ENCODE measurements around the gene ELP5. TPM values are rescaled to one million over a fixed set of nuclear protein-coding genes. Genes with fewer than 3 reads are reported as not detected.
A peak's percentile ranks its signal among the peaks of the same experiment; 100 is the strongest.

The ELP5 gene, protein sequence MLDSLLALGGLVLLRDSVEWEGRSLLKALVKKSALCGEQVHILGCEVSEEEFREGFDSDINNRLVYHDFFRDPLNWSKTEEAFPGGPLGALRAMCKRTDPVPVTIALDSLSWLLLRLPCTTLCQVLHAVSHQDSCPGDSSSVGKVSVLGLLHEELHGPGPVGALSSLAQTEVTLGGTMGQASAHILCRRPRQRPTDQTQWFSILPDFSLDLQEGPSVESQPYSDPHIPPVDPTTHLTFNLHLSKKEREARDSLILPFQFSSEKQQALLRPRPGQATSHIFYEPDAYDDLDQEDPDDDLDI
- polyA plus RNA-seq (2012; rRNA removed) = 45.4 and 52.1 TPM in 2 replicates
- polyA plus RNA-seq (2012; cell fraction: cytosol; rRNA removed) = 38.4 and 41.3 TPM in 2 replicates
- polyA plus RNA-seq (2012; cell fraction: nucleus; rRNA removed) = 51.3 and 60.7 TPM in 2 replicates

DNA sequence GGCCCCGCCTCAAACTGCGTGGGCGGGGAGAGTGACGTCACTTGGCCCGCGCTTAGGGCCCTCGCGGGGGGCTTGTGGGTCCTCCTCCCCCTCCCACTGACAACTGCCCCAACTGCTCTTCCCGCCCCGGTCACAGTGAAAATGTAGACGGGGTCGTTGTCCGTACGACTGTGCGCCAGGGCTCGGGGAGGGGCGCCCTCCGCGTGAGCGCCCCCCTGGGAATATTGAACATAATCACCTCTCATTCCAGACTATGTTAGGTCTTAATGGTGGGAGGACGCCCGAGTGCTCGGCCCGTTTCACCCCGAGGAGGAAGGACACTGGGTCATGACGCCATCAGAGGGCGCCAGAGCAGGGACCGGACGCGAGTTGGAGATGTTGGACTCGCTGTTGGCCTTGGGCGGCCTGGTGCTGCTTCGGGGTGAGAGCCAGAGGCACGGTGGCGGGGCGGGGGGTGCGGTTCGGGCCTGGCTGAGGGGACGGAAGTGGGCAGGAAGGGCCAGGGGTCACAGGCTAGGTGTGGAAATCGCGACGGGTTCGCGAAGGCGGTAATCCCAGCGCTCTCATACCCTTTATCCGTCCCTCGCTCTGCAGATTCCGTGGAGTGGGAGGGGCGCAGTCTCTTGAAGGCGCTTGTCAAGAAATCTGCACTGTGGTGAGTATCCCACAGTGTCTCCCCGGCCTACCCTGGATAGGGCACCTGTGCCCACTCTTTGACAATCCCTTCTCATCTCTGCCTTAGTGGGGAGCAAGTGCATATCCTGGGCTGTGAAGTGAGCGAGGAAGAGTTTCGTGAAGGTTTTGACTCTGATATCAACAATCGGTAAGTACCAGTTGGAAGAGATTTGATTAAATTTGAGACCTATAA lies at the start of gene ELP5:
ELP5 (plus strand) TSS at position 40 of the 868 bp plus-strand sequence; CDS start at position 376, 336 bp downstream.
- H3K4me3 ChIP-seq (ENCODE audit: low read depth in 2 of 2, low read length in 1 of 2) = peak within 1 kb of the TSS; percentile 81 to 95
- under 1% methylated on average over 24 of the region's 55 CpGs for WGBS (ENCODE audit: low lambda C conversion rate)
- POLR2A ChIA-PET = interaction anchor here (1.1 to 1.6 kb wide), 3 partner anchors 10 to 31 kb away, joined by 6 to 7 read pairs (median 6); partner anchors contain the start of genes GABARAP and PHF23

More for the DNA sequence above, at the start of gene ELP5:
- CTCF ChIA-PET = interaction anchor here (1.0 to 1.6 kb wide), 4 partner anchors 9 to 207 kb away, joined by 3 to 14 read pairs (median 4); no protein-coding TSS in a partner anchor
- Histone ChIP-seq H3K9ac (peak within 1 kb of the TSS; percentile 94), H3F3A (replicated peaks; ENCODE audit: insufficient read depth) (peaks cover 12% of the 10 kb centered on the region), H2AFZ (ENCODE audit: low read depth) (peak within 1 kb of the TSS; percentile 91), H3K27me3 (ENCODE audit: insufficient read depth) (no peaks in the 10 kb centered on the region), H3K9me2 (no peaks in the 10 kb centered on the region), H3K27ac (ENCODE audit: low read depth in 2 of 2, low read length in 1 of 2) (peak within 1 kb of the TSS; percentile 97 to 99), H3K36me3 (replicated peaks in 1 of 2; ENCODE audit: control insufficient read depth in 1 of 2, insufficient read depth in 2 of 2, low read length in 1 of 2) (peaks cover 13 to 17% of the 10 kb centered on the region in 2 experiments), H3K79me2 (ENCODE audit: insufficient read depth) (peaks cover 56% of the 10 kb centered on the region), H3K9me3 (no peaks in the 10 kb centered on the region), H3K4me2 (peak within 1 kb of the TSS; percentile 95), H3K4me1 (ENCODE audit: control insufficient read depth in 1 of 2, insufficient read depth in 2 of 2, low read depth in 1 of 2, low read length in 1 of 2) (peaks cover 9 to 23% of the 10 kb centered on the region in 2 experiments; a peak in 3 of 4 replicates), H4K20me1 (ENCODE audit: insufficient read depth) (no peaks in the 10 kb centered on the region)
- peak; percentile 91 for DNase-seq
- no peak; the same call in 1 of the 2 replicates for TF ChIP-seq GABPA (IDR thresholded peaks at IDR 0.05; ENCODE audit: low read depth)
- peak; percentile 60 for TF ChIP-seq ELF1 (IDR thresholded peaks at IDR 0.05)
- TF ChIP-seq RAD21 (IDR thresholded peaks at IDR 0.05; ENCODE audit: low read length) = peak; percentile 38
- TF ChIP-seq SMC3 (IDR thresholded peaks at IDR 0.05; ENCODE audit: low read depth, low read length) = peak; percentile 39
- TF ChIP-seq, protein P1, sequence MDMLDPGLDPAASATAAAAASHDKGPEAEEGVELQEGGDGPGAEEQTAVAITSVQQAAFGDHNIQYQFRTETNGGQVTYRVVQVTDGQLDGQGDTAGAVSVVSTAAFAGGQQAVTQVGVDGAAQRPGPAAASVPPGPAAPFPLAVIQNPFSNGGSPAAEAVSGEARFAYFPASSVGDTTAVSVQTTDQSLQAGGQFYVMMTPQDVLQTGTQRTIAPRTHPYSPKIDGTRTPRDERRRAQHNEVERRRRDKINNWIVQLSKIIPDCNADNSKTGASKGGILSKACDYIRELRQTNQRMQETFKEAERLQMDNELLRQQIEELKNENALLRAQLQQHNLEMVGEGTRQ (IDR thresholded peaks at IDR 0.05; ENCODE audit: borderline replicate concordance, low read depth, low read length) = no peak
- no peak for TF ChIP-seq FOXM1 (IDR thresholded peaks at IDR 0.05; ENCODE audit: low read depth)
- 0 out of 2 replicates have a peak, but pooled peaks have one; percentile 13 for TF ChIP-seq TCF12 (IDR thresholded peaks at IDR 0.05)
- TF ChIP-seq POLR2AphosphoS5 (IDR thresholded peaks at IDR 0.05; ENCODE audit: low read depth, low read length) = no peak
- TF ChIP-seq MEF2A (IDR thresholded peaks at IDR 0.05; ENCODE audit: borderline replicate concordance, low read depth) = no peak
- TF ChIP-seq RCOR1 (IDR thresholded peaks at IDR 0.05; ENCODE audit: low read length) = 0 out of 2 replicates have a peak, but pooled peaks have one; percentile 5
- TF ChIP-seq, protein P2, sequence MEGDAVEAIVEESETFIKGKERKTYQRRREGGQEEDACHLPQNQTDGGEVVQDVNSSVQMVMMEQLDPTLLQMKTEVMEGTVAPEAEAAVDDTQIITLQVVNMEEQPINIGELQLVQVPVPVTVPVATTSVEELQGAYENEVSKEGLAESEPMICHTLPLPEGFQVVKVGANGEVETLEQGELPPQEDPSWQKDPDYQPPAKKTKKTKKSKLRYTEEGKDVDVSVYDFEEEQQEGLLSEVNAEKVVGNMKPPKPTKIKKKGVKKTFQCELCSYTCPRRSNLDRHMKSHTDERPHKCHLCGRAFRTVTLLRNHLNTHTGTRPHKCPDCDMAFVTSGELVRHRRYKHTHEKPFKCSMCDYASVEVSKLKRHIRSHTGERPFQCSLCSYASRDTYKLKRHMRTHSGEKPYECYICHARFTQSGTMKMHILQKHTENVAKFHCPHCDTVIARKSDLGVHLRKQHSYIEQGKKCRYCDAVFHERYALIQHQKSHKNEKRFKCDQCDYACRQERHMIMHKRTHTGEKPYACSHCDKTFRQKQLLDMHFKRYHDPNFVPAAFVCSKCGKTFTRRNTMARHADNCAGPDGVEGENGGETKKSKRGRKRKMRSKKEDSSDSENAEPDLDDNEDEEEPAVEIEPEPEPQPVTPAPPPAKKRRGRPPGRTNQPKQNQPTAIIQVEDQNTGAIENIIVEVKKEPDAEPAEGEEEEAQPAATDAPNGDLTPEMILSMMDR (IDR thresholded peaks at IDR 0.05) = peak; percentile 46
- TF ChIP-seq EP300 (IDR thresholded peaks at IDR 0.05; ENCODE audit: borderline replicate concordance in 1 of 2, low read depth in 1 of 2, low read length in 1 of 2) = peak in 1 of 2 experiments; percentile 2; a peak in 1 of 4 replicates
- TF ChIP-seq, protein P3, sequence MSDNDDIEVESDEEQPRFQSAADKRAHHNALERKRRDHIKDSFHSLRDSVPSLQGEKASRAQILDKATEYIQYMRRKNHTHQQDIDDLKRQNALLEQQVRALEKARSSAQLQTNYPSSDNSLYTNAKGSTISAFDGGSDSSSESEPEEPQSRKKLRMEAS (IDR thresholded peaks at IDR 0.05; ENCODE audit: low read depth) = peak; percentile 75; the same call in 1 of the 2 replicates
- no peak for TF ChIP-seq JUND (IDR thresholded peaks at IDR 0.05)
- TF ChIP-seq MXI1 (IDR thresholded peaks at IDR 0.05; ENCODE audit: low read depth, low read length) = peak; percentile 48
- TF ChIP-seq EZH2phosphoT487 (IDR thresholded peaks at IDR 0.05; ENCODE audit: borderline replicate concordance, low read depth) = no peak
- 0 out of 2 replicates have a peak, but pooled peaks have one; percentile 68 for TF ChIP-seq TAF1 (IDR thresholded peaks at IDR 0.05; ENCODE audit: borderline replicate concordance, low read depth, low read length)
- no peak for TF ChIP-seq FOSL2 (IDR thresholded peaks at IDR 0.05; ENCODE audit: borderline replicate concordance, low read depth)
- TF ChIP-seq NFIC (IDR thresholded peaks at IDR 0.05; ENCODE audit: borderline replicate concordance) = no peak
- TF ChIP-seq, protein P4, sequence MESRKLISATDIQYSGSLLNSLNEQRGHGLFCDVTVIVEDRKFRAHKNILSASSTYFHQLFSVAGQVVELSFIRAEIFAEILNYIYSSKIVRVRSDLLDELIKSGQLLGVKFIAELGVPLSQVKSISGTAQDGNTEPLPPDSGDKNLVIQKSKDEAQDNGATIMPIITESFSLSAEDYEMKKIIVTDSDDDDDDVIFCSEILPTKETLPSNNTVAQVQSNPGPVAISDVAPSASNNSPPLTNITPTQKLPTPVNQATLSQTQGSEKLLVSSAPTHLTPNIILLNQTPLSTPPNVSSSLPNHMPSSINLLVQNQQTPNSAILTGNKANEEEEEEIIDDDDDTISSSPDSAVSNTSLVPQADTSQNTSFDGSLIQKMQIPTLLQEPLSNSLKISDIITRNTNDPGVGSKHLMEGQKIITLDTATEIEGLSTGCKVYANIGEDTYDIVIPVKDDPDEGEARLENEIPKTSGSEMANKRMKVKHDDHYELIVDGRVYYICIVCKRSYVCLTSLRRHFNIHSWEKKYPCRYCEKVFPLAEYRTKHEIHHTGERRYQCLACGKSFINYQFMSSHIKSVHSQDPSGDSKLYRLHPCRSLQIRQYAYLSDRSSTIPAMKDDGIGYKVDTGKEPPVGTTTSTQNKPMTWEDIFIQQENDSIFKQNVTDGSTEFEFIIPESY (IDR thresholded peaks at IDR 0.05; ENCODE audit: borderline replicate concordance, low read depth) = no peak
- TF ChIP-seq, protein P5, sequence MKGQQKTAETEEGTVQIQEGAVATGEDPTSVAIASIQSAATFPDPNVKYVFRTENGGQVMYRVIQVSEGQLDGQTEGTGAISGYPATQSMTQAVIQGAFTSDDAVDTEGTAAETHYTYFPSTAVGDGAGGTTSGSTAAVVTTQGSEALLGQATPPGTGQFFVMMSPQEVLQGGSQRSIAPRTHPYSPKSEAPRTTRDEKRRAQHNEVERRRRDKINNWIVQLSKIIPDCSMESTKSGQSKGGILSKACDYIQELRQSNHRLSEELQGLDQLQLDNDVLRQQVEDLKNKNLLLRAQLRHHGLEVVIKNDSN (IDR thresholded peaks at IDR 0.05; ENCODE audit: borderline replicate concordance, low read depth) = no peak
- no peak for TF ChIP-seq NRF1 (IDR thresholded peaks at IDR 0.05; ENCODE audit: low read depth, low read length)
- TF ChIP-seq FOXJ3 (CRISPR knock-in tag; IDR thresholded peaks at IDR 0.05) = no peak
- no peak for TF ChIP-seq YY1 (IDR thresholded peaks at IDR 0.05; ENCODE audit: low read depth)
- TF ChIP-seq SIN3A (IDR thresholded peaks at IDR 0.05; ENCODE audit: borderline replicate concordance, low read depth, low read length) = 0 out of 2 replicates have a peak, but pooled peaks have one; percentile 17
- TF ChIP-seq CHD2 (IDR thresholded peaks at IDR 0.05; ENCODE audit: low read length, partially characterized antibody) = no peak

Data from SK-N-SH (cell line).